ENCODE measurements around the gene HS2ST1. TPM values are rescaled to one million over a fixed set of nuclear protein-coding genes. Genes with fewer than 3 reads are reported as not detected.

The HS2ST1 gene
- total and polyA plus RNA-seq, 2 experiments from 2014 or later: 6.7 to 17.1 TPM

DNA sequence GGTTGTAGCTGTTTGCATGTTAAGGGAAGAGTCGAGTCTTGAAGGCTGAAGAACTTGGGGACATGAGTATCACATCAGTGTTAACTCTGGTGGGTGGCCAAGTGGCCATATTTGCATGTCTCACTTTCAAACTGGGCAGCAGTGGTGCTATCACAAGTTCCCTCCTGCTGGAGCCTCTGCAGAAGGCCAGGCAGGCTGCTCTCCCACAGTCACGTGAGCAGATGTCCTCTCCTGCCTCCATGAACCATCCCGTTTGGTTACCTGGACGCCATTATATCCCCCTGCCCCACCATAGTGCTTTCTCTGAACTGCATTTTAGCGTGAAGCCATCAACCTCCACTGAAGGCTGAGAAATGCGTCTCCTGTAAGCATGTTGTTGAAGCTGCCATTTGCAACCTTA is 209.2 kb downstream of the HS2ST1 start:
- Mint-ChIP-seq H3K27me3 (ENCODE audit: insufficient read depth, low read depth, poor library complexity) (peaks cover 2% of the 10 kb centered on the region), H3K9me3 (no peaks in the 10 kb centered on the region), H3K36me3 (ENCODE audit: low read depth) (no peaks in the 10 kb centered on the region), H3K4me3 (no peak overlapping the region), H3K4me1 (no peaks in the 10 kb centered on the region; the same call in 2 of the 3 replicates), H3K27ac (no peak overlapping the region)
- Histone ChIP-seq H3F3A (replicated peaks; ENCODE audit: low read depth) (no peaks in the 10 kb centered on the region), H3K4me2 (no peak overlapping the region), H3K4me1 (ENCODE audit: insufficient read depth) (no peaks in the 10 kb centered on the region), H3K27ac (ENCODE audit: low read depth) (no peak overlapping the region), H4K20me1 (replicated peaks; ENCODE audit: insufficient read depth) (no peaks in the 10 kb centered on the region), H3K36me3 (ENCODE audit: insufficient read depth) (no peaks in the 10 kb centered on the region), H3K9me2 (ENCODE audit: insufficient read depth) (peaks cover 4% of the 10 kb centered on the region; the same call in 1 of the 2 replicates), H3K4me3 (no peak overlapping the region), H3K27me3 (ENCODE audit: insufficient read depth) (no peaks in the 10 kb centered on the region), H2AFZ (no peak overlapping the region), H3K79me2 (replicated peaks; ENCODE audit: insufficient read depth) (no peaks in the 10 kb centered on the region)
- DNase-seq (ENCODE audit: low spot score) (no peak), ATAC-seq (no peak)
- TF ChIP-seq EZH2 (IDR thresholded peaks at IDR 0.05; ENCODE audit: low read depth, unreplicated experiment) (no peak), STAT1 (IDR thresholded peaks at IDR 0.05; ENCODE audit: unreplicated experiment) (no peak), EZH2phosphoT487 (IDR thresholded peaks at IDR 0.05; ENCODE audit: unreplicated experiment) (no peak), ZNF331 (CRISPR knock-in tag; IDR thresholded peaks at IDR 0.05; ENCODE audit: low read depth) (no peak), POLR2AphosphoS5 (IDR thresholded peaks at IDR 0.05; ENCODE audit: low read depth) (no peak)
- TF ChIP-seq, protein P1, sequence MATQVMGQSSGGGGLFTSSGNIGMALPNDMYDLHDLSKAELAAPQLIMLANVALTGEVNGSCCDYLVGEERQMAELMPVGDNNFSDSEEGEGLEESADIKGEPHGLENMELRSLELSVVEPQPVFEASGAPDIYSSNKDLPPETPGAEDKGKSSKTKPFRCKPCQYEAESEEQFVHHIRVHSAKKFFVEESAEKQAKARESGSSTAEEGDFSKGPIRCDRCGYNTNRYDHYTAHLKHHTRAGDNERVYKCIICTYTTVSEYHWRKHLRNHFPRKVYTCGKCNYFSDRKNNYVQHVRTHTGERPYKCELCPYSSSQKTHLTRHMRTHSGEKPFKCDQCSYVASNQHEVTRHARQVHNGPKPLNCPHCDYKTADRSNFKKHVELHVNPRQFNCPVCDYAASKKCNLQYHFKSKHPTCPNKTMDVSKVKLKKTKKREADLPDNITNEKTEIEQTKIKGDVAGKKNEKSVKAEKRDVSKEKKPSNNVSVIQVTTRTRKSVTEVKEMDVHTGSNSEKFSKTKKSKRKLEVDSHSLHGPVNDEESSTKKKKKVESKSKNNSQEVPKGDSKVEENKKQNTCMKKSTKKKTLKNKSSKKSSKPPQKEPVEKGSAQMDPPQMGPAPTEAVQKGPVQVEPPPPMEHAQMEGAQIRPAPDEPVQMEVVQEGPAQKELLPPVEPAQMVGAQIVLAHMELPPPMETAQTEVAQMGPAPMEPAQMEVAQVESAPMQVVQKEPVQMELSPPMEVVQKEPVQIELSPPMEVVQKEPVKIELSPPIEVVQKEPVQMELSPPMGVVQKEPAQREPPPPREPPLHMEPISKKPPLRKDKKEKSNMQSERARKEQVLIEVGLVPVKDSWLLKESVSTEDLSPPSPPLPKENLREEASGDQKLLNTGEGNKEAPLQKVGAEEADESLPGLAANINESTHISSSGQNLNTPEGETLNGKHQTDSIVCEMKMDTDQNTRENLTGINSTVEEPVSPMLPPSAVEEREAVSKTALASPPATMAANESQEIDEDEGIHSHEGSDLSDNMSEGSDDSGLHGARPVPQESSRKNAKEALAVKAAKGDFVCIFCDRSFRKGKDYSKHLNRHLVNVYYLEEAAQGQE (IDR thresholded peaks at IDR 0.05; ENCODE audit: unreplicated experiment): no peak

- H2AFZ ChIP-seq: no peak overlapping the region
- no peak overlapping the region for H3K4me3 Mint-ChIP-seq
- no peaks in the 10 kb centered on the region for H3K36me3 ChIP-seq (ENCODE audit: insufficient read depth)
- no peaks in the 10 kb centered on the region for H3F3A ChIP-seq (replicated peaks; ENCODE audit: low read depth)
- no peak for ATAC-seq
- H3K4me3 ChIP-seq: no peak overlapping the region
- H3K27me3 ChIP-seq (ENCODE audit: insufficient read depth): peaks cover 2% of the 10 kb centered on the region; the same call in 1 of the 2 replicates
- no peaks in the 10 kb centered on the region for H3K9me3 Mint-ChIP-seq
- no peak overlapping the region for H3K27ac ChIP-seq (ENCODE audit: low read depth)
- H3K27ac Mint-ChIP-seq: no peak overlapping the region
- H3K79me2 ChIP-seq (replicated peaks; ENCODE audit: insufficient read depth): no peaks in the 10 kb centered on the region
- no peaks in the 10 kb centered on the region for H3K4me1 ChIP-seq (ENCODE audit: insufficient read depth)
- H3K27me3 Mint-ChIP-seq (ENCODE audit: insufficient read depth, low read depth, poor library complexity): peaks cover 5% of the 10 kb centered on the region
- H3K4me1 Mint-ChIP-seq: no peaks in the 10 kb centered on the region
- H4K20me1 ChIP-seq (replicated peaks; ENCODE audit: insufficient read depth): no peaks in the 10 kb centered on the region
- no peak overlapping the region for H3K4me2 ChIP-seq
- no peak for DNase-seq (ENCODE audit: low spot score)
- no peaks in the 10 kb centered on the region for H3K9me2 ChIP-seq (ENCODE audit: insufficient read depth)
- H3K36me3 Mint-ChIP-seq (ENCODE audit: low read depth): no peaks in the 10 kb centered on the region
- TF ChIP-seq EZH2 (IDR thresholded peaks at IDR 0.05; ENCODE audit: low read depth, unreplicated experiment) (no peak), POLR2AphosphoS5 (IDR thresholded peaks at IDR 0.05; ENCODE audit: low read depth) (no peak), JUNB (IDR thresholded peaks at IDR 0.05; ENCODE audit: unreplicated experiment) (no peak), CREB1 (CRISPR knock-in tag; IDR thresholded peaks at IDR 0.05; ENCODE audit: low read depth) (no peak), ZNF114 (CRISPR knock-in tag; IDR thresholded peaks at IDR 0.05) (no peak), NANOG (IDR thresholded peaks at IDR 0.05; ENCODE audit: borderline replicate concordance) (no peak), EZH2phosphoT487 (IDR thresholded peaks at IDR 0.05; ENCODE audit: unreplicated experiment) (no peak)
- TF ChIP-seq, protein P1 (IDR thresholded peaks at IDR 0.05; ENCODE audit: unreplicated experiment): no peak
- TF ChIP-seq, protein P2, sequence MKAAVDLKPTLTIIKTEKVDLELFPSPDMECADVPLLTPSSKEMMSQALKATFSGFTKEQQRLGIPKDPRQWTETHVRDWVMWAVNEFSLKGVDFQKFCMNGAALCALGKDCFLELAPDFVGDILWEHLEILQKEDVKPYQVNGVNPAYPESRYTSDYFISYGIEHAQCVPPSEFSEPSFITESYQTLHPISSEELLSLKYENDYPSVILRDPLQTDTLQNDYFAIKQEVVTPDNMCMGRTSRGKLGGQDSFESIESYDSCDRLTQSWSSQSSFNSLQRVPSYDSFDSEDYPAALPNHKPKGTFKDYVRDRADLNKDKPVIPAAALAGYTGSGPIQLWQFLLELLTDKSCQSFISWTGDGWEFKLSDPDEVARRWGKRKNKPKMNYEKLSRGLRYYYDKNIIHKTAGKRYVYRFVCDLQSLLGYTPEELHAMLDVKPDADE (IDR thresholded peaks at IDR 0.05): no peak
Measured at GRCh38 chr1:87126886-87127505, 212.6 kb downstream of the HS2ST1 start.
